GM21390 (cell line): ENCODE results near the gene POLR1E.

Experiments
- ATAC-seq: cut with Tn5 transposase; IDR thresholded peaks from one replicate; pipeline ENCODE4 v1.9.1; 2021; ENCODE audit not compliant: unreplicated experiment

The POLR1E gene

GRCh38 chr9:37531699-37532098, 46.0 kb downstream of the POLR1E start:
- ATAC-seq: peak; percentile 49

- ATAC-seq: no peak
These were observed 48.7 kb downstream of the POLR1E start for GRCh38 chr9:37534412-37534811.

DNA sequence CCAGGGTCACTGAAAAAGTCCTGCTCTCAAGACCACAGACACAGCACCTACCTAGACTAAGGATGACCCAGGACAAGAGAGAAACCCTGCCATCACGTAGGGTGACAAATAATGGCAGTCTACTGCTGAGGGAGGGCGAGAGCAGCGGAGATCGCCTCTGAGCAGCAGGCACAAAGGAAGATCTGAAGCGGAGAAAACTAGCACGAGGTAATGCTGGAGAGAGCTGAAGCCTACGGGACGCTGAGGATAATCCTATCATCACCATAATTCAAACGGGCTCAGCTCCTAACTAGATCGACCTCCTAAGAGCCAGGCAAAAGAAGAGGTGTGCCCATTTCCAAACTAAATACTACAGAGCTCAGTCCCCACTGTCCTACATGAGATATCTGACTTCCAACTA, 49.2 kb downstream of the POLR1E start:
- ATAC-seq: no peak

GRCh38 chr9:37538099-37538498, 52.4 kb downstream of the POLR1E start:
- no peak for ATAC-seq

- no peak for ATAC-seq
These were observed 53.9 kb downstream of the POLR1E start for GRCh38 chr9:37539634-37540033.

- no peak for ATAC-seq
These were observed 54.9 kb downstream of the POLR1E start for GRCh38 chr9:37540634-37541033.

DNA sequence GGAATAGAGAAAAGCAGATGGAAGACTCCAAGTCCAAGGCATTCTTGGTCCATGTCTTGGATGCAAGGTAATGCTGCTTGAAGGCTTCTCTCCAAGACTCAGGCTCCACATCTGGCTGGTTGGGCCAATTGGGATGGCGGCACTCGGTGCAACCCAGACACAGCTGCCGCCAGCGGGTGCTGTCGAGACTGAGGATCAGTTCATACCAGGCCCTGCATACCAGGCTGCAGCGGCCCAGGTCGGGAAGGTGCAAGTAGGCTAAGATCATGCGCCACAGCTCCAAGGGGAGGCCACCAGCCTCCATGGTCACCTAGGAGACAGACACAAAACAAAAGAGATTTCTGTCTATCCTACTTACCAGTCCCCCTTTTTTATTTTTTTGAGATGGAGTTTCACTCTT, 55.7 kb downstream of the POLR1E start:
- no peak for ATAC-seq

DNA sequence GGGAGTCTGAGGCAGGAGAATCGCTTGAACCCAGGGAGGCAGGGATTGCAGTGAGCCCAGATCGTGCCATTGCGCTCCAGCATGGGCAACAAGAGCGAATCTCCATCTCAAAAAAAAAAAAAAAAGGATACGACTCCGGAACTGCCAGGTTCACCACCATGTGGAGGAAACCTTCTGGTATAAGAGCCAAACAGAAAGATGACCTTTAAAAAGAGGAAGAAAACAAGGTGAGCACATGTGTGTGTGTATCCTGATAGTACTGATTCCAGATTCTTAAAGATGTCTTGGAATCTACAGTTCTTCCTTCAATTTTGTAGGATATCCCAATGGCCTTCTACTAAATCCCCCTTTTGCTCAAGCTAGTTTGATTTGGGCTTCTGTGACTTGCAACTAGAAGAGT, 56.7 kb downstream of the POLR1E start:
- ATAC-seq: no peak

DNA sequence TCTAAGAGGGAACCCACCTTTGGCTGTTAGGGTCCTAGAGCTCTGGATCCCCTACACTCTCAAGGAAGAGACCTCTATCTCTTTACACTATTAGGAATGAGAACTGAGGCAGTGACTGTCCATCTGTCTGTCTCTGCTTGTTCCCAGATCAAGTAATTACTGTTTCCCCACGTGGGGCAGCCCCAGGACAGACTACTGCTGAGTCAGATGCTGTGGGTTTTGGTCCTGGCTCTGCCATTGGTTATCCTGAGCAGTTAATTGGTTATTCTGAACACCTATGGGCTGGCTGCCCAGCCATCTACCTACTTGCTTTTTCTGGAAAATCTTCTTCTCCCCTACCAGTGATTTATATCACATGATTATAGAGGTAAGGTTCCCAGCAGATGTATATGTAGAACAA, 57.1 kb downstream of the POLR1E start:
- ATAC-seq: no peak

DNA sequence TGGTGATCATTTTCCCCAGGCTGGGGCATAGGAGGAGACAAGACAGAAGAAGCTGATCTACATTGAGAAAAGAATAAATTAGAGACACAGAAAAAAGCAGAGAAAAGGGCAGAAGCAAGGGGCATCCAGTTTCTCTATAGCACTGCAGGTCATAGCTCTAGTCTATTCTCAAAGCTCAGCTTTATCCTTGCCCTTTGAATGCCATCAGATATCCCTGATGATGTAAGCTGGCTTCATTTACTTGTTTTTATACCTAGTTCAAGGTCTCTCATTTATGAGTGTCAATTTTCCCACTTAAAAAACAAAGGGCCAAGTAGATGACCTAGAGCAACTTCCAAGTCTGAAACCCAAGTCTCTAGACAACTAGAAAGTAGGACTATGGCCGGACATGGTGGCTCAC, 57.7 kb downstream of the POLR1E start:
- ATAC-seq: no peak

DNA sequence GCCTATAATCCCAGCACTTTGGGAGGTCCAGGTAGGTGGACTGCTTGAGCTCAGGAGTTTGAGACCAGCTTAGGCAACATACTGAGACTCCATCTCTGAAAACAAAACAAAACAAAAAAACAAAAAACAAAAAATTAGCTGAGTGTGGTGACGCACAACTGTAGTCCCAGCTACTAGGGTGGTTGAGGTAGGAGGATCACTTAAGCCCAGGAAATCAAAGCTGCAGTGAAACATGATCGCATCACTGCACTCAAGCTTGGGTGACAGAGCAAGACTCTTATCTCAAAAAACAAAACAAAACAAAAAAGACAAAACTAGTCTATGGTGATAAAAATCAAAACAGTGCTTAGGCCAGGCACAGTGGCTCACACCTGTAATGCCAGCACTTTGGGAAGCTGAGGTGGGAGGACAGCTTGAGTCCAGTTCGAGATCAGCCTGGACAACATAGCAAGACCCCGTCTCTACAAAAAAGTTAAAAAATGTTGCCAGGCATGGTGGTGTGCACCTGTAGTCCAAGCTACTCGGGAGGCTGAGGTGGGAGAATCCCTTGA, 61.7 kb downstream of the POLR1E start:
- ATAC-seq: no peak

DNA sequence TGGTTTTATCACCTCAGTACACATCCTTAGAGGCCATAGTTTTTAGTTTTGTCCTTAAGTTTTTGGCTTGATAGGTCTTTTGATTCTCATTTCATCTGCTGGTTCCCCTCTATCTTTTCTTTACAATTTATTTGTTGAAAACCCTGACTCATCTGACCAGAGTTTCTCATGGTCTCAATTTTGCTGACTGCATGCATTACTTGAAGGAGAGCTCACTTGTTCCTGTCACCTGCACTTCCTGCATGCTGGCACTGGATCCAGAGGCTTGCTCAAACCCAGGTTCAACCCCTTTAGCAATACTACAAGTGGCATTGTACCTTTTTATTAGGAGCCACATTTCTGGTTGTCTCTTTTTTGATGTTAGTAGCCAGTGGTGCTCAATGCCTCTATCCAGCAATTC, 63.8 kb downstream of the POLR1E start:
- ATAC-seq: no peak

GRCh38 chr9:37550781-37551180, 65.0 kb downstream of the POLR1E start:
- no peak for ATAC-seq

DNA sequence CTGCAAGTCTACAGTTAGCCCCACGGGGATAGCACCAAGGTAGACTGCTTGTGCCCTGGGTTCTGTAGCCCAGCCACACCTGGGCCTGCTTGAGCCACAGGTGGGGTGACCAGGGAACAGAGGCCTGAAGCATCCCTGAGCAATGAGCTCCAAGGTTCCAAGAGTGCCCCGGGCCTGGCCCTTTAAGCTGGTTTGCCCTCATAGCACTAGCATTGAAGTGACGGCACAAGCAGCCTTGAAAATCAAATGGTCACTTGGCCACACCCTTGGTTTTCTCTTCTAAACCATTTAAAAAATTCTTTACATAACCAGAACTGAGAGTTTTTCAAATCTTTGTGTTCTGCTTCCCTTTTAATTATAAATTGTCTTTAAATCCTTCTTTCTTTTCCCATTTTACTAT, 65.7 kb downstream of the POLR1E start:
- no peak for ATAC-seq

- ATAC-seq: no peak
These were observed 66.1 kb downstream of the POLR1E start for GRCh38 chr9:37551888-37552287.
